AG10803 (cell line): ENCODE results near the gene RBCK1.

ENCODE experiments used
- DNase-seq: peaks from one replicate; pipeline ENCODE4 v3.0.0; 2010; ENCODE audit warnings: low read depth
- H3K4me3 ChIP-seq: 2 replicates; pipeline ENCODE4 v1.5.1; 2011; ENCODE audit warnings: mild to moderate bottlenecking, low read length, control low read depth
- CTCF ChIP-seq: conservative IDR thresholded peaks from 2 replicates; pipeline ENCODE4 v1.5.1; 2011; ENCODE audit warnings: mild to moderate bottlenecking, low read length, control low read depth, inconsistent platforms

Gene RBCK1

GRCh38 chr20:396619-397431, 11.3 kb upstream of the RBCK1 start:
- no peak overlapping the region for H3K4me3 ChIP-seq
- no peak for DNase-seq
- no peak for TF ChIP-seq CTCF

- DNase-seq = no peak
- no peak for TF ChIP-seq CTCF
- no peak overlapping the region for H3K4me3 ChIP-seq
Measured at GRCh38 chr20:397432-398237, 10.5 kb upstream of the RBCK1 start.

- no peak for DNase-seq
- no peak for TF ChIP-seq CTCF
- no peak overlapping the region for H3K4me3 ChIP-seq
Measured at GRCh38 chr20:399182-399707, 8.9 kb upstream of the RBCK1 start.

- no peak for DNase-seq
- TF ChIP-seq CTCF = no peak
- no peak overlapping the region for H3K4me3 ChIP-seq
Measured at GRCh38 chr20:400128-400453, 8.0 kb upstream of the RBCK1 start.

- TF ChIP-seq CTCF = no peak
- H3K4me3 ChIP-seq = no peak overlapping the region
- DNase-seq = no peak
Measured at GRCh38 chr20:400454-401275, 7.4 kb upstream of the RBCK1 start.

- DNase-seq = peak; percentile 86
- no peak for TF ChIP-seq CTCF
- H3K4me3 ChIP-seq = no peak overlapping the region
Measured at GRCh38 chr20:401682-402495, 6.2 kb upstream of the RBCK1 start.
